Embryonic facial prominence (tissue), 1 donor: ENCODE measurements around the gene BAZ2A.
"Not testable (repeated sequence)": the region's sequence is repeated elsewhere in the genome, so short reads cannot be mapped to it uniquely, and the experiment has no call there.

Source experiments
- DNase-seq: peaks from one replicate; pipeline ENCODE4 v3.0.0-alpha.2; 2016; ENCODE audit errors: extremely low spot score

BAZ2A gene

GRCh38 chr12:56630180-56630632, at the start of gene BAZ2A:
Gene BAZ2A (minus strand): TSS chr12:56630326. CDS start chr12:56617530, 12,796 bp downstream.
- DNase-seq, result peak; percentile 79

- DNase-seq, result no peak
These were observed 48.7 kb upstream of the BAZ2A start for GRCh38 chr12:56678852-56679251.

GRCh38 chr12:56677680-56678079, 47.6 kb upstream of the BAZ2A start:
- DNase-seq, result no peak

- DNase-seq, result no peak
These were observed 46.9 kb upstream of the BAZ2A start for GRCh38 chr12:56676851-56677580.

GRCh38 chr12:56671608-56672007, 41.5 kb upstream of the BAZ2A start:
- no peak for DNase-seq

GRCh38 chr12:56670836-56671235, 40.7 kb upstream of the BAZ2A start:
- DNase-seq, result no peak

- DNase-seq, result no peak
These were observed 38.0 kb upstream of the BAZ2A start for GRCh38 chr12:56668197-56668457.

GRCh38 chr12:56661979-56662638, 32.0 kb upstream of the BAZ2A start:
- DNase-seq, result no peak

GRCh38 chr12:56661560-56661959, 31.4 kb upstream of the BAZ2A start:
- DNase-seq, result no peak

- no peak for DNase-seq
These were observed 28.8 kb upstream of the BAZ2A start for GRCh38 chr12:56658921-56659320.

GRCh38 chr12:56657416-56658379, 27.6 kb upstream of the BAZ2A start:
- DNase-seq, result no peak

- DNase-seq, result not testable (repeated sequence)
These were observed 23.7 kb upstream of the BAZ2A start for GRCh38 chr12:56653781-56654180.

- DNase-seq, result not testable (repeated sequence)
These were observed 17.9 kb upstream of the BAZ2A start for GRCh38 chr12:56648023-56648422.

- DNase-seq, result peak; percentile 99
These were observed 15.8 kb upstream of the BAZ2A start, which contains the start of gene ATP5F1B for GRCh38 chr12:56645717-56646446. Gene ATP5F1B (minus strand): TSS chr12:56645984. CDS start chr12:56645963, 21 bp downstream.

- DNase-seq, result no peak
These were observed 15.1 kb upstream of the BAZ2A start for GRCh38 chr12:56645201-56645716.

GRCh38 chr12:56644654-56645053, 14.5 kb upstream of the BAZ2A start:
- no peak for DNase-seq

GRCh38 chr12:56641219-56641618, 11.1 kb upstream of the BAZ2A start:
- no peak for DNase-seq

GRCh38 chr12:56637621-56638020, 7.5 kb upstream of the BAZ2A start:
- no peak for DNase-seq

GRCh38 chr12:56636675-56637540, 6.8 kb upstream of the BAZ2A start:
- peak; percentile 98 for DNase-seq
